ENCODE results near the gene AKR1C4.
"Not testable (repeated sequence)": the region's sequence is repeated elsewhere in the genome, so short reads cannot be mapped to it uniquely, and the experiment has no call there.

The AKR1C4 gene

DNA sequence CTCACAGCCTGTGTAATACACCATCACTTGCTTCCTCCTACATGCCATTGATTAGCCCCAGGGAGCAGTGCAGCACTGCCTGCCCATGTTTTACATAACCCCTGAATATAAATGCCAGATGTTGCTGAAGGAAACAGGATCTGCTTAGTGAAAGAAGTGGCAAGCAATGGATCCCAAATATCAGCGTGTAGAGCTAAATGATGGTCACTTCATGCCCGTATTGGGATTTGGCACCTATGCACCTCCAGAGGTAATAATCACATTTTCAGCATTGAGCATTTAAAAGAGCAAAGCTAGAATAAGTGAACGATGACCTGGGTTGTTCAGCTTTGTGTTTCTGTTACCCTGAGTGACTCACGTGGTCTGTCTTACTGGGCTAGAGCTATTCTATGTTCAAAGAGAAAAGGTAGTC lies at the start of gene AKR1C4:
TSS of gene AKR1C4 (plus strand) at position 136 of the 412 bp plus-strand sequence. CDS start at position 167, 31 bp downstream.
- no peak for DNase-seq

DNA sequence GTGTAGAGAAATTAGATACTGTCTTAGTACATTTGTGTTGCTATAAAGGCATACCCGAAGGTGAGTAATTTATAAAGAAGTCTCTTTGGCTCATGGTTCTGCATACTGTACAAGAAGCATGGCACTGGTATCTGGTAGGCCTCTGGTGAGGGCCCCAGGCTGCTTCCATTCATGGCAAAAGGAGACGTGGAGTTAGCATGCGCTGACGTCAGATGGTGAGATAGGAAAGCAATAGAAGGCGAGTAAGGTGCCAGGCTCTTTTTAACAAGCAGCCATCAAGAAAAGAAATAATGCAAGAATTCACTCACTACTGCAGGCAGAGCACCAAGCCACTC lies 49.8 kb upstream of the AKR1C4 start:
- no peak for DNase-seq

DNA sequence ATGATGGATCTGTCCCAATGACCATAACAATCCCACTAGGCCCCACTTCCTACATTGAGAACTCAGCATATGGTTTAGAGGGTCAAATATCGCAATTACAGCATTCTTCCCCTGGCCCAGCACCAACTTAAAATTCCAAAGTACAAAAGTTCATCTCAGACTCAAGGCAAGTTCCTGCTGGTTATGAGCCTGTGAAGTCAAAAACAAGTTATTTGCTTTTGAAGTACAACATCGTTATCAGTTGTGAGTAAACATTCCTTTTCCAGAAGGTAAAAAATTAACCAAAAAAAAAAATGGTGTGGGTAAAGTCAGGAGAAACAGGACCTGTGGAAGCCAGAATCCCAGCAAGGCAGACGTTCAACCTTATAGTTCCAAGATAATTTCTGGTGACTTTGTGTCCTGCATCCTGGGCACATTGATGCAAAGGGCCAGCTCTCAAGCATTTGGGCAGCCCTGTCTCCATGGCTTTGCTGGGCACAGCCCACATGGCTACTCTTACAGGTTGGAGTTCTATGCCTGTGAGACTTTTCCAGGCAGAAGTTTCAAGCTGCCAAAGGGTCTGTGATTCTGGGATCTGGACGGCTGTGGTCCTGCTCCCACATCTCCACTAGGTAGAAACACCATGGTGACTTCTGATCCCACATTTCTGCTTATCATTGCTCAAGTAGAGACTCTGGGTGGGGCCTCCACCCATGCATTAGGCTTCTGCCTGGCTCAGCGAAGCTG lies 49.2 kb upstream of the AKR1C4 start:
- no peak for DNase-seq

DNA sequence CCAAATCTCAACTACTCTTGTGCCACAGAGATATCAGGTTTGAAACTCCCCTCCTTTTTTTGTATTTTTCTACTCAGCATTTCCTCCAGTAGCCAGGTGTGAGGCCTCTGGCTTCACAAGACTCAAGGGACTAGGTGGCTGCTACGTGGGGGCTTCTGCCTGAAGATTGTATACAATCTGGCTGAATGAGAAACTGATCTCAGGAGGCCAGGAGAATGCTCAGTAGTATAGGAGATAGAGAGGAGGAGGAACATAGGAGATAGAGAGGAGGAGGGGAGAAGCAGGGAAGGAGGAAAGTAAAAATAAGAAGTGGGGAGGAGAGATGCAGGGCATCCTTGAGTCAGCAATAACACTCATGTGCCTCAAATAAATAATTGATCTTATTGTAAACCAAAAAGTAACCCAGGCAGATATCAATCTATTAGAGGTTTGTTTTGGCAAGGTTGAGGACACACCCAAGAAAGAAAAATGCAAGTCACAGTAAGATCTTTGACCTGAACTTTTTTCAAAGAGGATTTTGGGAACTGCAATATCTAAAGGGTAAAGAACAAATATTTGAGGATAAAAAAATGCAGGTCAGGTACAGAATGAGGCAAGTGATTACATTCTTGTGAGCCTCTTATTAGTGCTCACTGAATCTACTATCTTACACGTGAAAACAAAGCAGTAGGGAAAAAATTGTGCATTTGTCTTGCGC lies 48.5 kb upstream of the AKR1C4 start:
- DNase-seq: no peak

DNA sequence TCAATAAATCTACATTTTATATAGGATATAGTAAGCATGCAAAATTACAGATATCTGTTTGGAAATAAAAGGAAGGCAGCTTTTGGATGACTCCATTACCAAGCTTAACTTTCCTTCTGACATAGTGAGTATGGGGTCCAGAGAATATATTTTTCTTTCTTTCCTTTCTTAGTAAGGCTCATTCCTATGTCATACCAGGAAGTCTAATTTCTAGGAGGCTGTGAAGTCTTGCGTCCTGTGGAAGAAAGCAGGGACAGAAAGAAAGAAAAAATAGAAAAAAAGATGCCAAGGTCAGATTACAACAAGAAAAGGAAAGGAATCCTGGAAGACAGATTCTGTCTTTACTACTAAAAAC lies 48.0 kb upstream of the AKR1C4 start:
- DNase-seq: no peak

DNA sequence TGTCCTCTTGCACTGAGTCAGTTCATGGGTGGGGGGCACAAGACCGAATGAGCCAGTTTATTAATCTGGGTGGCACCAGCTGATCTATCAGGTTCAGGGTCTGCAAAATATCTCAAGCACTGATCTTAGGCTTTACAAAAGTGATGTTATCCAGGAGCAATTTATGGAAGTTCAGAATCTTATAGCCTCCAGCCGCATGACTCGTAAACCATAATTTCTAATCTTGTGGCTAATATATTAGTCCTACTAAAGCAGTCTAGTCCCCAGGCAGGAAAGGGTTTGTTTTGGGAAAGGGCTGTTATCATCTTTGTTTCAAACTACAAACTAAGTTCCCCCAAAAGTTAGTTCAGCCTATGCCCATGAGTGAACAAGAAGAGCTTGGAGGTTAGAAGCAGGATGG lies 45.6 kb upstream of the AKR1C4 start:
- DNase-seq: no peak

DNA sequence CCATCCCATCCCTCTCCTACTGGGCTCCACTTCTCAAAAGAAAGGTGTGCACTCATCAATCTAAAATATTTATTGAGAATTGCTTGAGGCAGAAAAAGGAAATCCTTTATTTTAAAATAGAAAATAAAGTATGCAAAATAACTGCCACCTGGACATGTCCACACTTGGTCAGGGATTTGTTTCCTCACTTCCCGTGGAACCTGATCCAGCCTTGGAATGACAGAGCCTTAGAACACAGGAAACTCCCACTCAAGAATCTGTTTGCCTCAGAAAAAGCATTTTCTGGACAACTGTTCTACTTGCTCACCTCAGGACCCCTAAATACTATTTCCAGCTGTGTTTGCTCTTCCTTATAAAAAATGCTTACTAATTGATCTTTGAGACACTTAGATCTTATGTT lies 40.7 kb upstream of the AKR1C4 start:
- DNase-seq: no peak

DNA sequence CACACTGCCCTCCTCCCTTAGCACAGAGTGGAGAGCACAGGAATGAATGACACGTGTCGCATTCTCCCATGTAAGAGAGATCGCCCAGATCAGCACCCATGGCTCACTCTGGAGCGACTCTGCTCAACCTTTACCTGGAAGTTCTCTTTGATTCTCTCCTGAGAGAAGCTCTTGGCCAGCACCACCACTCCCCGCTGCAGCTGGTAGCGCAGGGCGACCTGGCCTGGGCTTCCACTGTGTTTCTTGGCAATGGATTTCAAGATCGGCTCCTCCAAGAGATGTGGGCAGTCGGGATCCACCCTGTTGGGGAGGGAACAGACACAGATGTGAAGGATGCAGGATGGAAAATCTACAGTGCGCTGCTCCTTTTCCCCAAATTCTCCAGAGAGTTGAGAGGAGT lies 39.1 kb upstream of the AKR1C4 start:
- no peak for DNase-seq

DNA sequence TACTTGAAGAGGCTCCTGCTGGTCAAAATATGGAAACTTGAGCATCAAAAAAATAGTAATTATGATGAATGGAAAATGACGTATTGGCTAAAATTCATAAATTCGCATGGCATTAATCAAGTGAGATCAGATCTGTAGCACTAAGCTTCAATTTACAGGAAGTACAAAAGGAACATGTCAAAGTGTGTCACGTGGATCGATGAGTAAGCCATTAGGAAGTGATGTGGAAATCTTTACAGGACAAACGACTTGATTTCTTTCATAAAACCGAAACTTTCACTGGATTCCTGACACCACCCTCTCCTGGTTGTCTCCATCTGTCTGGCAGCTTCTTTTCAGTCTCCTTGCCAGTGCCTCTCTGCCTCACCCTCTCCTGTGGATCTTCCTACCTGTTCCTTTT lies 37.5 kb upstream of the AKR1C4 start:
- DNase-seq: no peak

DNA sequence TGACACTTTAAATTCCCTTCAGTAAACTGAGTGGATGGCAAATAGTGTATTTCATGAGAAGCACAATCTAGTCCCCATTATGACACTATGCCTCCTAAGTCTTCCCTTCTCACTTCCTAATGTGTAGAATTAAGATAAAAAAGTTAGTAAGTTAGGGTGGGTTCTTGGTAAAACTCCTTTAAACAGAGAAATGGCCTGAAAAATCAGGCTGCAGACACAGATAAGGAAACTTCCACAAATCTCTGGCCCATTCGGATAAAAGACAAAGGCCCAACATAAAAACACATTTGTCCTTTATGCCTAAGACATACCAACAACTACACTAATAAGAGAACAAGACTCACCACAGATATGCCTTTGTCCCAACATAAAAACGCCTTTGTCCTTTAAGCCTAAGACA lies 33.1 kb upstream of the AKR1C4 start:
- no peak for DNase-seq

DNA sequence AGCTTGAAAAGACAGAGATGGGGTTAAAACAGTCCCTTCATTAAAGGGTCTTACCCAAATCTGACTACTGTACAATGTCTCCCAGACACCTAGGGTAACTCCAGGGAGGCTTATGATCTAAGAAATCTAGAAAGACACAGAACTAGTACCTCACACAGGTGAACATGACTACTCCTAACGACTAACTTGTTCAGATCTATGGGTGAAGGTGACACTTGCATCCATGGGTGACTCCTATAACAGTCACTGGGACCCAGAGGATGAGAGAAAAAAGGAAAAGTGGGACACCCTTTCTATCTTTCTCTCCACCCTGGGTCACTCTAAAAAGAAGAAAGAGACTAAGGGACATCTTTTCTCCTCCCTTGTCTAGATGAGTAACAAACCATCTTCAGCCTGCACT lies 30.9 kb upstream of the AKR1C4 start:
- no peak for DNase-seq

DNA sequence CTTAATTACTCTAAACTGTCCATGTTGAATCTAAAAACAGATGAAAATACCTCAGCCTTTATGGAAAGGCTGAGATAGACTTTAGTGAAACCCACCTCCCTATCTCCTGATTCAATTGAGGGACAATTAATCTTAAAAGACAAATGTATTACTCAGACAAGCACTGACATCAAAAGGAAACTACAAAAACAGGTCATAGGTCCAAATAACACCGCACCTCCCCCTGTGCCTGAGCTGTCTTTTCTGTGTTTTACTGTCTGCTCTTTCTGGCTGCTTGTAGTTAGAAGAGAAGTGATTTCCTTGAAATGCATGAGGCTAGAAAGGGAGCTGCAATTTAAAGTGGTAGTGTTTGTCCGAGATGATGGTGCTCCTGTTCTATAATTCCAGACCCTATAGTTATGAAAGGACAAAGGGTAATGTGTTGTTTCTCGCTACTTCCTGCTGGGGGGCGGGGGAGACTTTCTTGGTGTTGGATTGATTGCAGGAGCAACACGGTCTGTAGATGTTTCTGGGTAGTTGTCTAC lies 27.7 kb upstream of the AKR1C4 start:
- no peak for DNase-seq

DNA sequence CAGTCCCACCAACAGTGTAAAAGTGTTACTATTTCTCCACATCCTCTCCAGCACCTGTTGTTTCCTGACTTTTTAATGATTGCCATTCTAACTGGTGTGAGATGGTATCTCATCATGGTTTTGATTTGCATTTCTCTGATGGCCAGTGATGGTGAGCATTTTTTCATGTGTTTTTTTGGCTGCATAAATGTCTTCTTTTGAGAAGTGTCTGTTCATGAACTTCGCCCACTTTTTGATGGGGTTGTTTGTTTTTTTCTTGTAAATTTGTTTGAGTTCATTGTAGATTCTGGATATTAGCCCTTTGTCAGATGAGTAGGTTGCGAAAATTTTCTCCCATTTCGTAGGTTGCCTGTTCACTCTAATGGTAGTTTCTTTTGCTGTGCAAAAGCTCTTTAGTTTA lies 21.1 kb upstream of the AKR1C4 start:
- DNase-seq: not testable (repeated sequence)

DNA sequence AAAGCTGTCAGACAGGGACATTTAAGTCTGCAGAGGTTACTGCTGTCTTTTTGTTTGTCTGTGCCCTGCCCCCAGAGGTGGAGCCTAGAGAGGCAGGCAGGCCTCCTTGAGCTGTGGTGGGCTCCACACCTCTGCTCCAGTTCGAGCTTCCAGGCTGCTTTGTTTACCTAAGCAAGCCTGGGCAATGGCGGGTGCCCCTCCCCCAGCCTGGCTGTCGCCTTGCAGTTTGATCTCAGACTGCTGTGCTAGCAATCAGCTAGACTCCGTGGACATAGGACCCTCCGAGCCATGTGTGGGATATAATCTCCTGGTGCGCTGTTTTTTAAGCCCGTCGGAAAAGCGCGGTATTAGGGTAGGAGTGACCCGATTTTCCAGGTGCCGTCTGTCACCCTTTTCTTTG lies 16.1 kb upstream of the AKR1C4 start:
- DNase-seq: not testable (repeated sequence)

DNA sequence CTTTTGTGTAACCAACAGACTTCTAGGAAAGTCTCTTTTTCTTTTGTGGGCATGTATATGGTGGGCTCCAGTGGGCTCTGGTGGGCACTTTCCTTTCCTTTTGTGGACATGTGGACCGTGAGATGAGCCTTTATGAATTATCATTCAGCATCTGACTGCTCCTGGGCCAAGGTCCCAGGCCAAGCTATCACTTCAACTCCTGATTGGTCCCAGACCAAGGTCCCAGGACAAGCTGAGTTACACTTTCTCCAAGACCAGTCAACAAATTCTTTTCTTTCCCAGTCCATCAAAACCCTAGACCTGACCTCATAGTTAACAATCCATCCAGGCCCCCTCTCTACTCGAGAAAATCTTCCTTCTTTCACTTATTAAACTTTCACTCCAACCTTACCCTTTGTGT lies 12.7 kb upstream of the AKR1C4 start:
- DNase-seq: no peak

DNA sequence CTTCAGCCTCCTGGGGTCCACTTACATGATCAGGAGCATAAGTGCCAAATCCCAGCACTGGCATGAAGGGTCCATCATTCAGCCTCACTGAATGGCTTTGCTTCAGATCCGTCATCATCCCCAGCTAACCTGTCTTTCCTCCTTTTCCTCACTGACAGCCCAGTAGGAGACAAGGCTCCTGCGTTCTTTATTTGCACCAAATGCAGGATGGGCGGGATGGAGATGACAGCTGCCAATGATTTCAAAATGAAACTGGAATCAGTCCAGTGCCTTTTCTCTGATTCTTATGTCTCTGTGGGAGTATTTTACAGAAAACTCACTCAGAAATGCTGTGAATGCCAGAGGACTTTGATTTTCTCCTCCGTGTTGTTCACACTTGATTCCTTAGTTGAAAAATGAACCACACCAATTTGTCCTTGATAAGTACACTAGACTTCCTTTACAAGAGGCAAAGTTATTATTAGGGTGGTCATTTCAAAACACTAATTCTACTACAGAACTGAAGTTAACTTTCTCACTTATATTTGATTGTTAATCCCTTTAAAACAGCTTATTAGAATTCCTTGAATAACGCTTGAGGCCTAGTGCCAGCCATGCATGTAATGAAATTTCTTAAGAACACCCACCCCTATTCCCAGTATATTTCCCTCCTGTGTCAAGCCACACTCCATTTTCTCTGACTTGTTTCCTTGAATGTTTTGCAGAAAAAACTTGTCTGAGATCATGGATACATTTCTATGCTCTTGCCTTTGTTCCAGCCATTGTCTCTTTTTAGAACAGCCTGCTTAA lies 11.5 kb upstream of the AKR1C4 start, which contains the start of gene AKR1C8:
TSS of gene AKR1C8 (minus strand) at position 164 of the 789 bp plus-strand sequence. CDS start at position 118, 46 bp downstream.
- DNase-seq: no peak

DNA sequence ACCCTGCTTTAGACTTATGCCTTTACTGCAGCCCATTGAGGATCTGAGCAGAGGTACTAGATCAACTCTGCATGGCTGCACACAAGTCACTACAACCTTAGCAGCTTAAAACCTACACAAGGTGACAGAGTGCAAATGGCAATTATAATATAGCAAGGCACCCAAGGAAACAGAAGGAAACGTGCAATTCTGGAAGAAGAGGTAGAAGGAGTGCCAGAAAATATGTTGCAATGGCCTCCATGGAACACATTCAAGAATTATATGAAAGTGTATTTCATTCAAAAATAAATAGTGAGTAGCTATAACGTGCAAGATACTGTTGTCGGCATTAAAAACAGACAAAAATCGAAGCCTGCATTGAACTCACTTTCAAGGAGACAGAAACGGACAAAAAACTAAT lies 8.8 kb upstream of the AKR1C4 start:
- no peak for DNase-seq

DNA sequence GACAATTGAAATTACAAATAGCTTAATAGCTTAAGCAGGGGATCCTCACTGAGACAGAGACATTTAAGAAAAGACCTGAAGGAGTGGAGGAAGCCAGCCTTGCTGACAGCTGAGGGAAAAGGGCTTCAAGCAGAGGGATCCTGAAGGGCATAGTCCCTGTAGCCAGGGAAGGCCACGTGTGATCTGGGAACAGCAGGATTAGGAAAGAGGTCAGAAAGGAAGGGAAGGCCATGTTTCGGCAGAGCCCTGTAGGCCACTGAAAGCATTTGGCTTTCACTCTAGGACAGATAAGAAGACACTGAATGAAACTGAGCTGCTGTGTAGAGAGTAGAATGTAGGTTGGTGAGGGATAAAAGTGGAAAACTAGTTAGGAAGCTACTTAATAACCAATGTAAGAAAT lies 8.3 kb upstream of the AKR1C4 start:
- DNase-seq: no peak

DNA sequence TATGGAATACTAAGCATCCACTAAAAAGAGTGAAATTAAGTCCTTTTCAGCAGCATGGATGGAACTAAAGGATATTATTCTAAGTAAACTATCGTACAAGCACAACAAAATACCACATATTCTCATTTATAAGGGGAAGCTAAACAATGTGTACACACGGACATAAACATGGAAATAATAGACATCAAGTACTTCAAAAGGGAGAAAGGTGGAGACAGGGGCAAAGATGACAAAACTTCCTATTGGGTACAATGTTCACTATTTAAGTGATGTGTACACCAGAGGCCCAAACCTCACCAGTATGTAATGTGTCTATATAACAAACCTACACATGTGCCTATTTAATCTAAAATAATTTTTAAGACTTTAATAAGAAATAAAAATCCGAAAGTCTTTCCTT lies 2.2 kb upstream of the AKR1C4 start:
- no peak for DNase-seq

DNA sequence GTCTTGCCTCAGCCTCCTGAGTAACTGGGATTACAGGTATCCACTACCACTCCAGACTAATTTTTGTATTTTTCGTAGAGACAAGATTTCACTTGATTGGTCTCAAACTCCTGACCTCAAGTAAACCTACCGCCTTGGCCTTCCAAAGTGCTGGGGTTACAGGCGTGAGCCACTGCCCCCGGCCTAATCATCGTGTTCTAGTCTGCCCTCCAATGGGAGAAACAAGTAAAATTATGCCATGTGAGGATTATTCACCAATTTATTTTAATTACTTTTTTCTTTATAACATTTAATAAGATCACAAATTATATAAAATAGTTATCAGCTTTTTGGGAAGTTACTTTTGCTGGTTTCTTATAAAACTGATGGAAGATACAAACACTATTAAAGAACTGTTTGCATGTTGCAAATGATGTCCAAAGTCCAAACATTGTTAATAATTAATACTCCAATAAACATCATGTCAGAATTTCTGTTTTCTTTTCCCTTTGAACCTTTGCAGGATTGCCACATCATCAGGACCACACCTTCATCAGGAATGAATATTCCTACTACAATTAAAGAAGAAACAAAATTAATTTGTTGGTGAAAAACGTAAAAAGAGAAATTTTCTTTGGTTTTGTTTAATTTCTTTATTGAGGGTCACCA lies 786 bp upstream of the AKR1C4 start:
- no peak for DNase-seq

DNA sequence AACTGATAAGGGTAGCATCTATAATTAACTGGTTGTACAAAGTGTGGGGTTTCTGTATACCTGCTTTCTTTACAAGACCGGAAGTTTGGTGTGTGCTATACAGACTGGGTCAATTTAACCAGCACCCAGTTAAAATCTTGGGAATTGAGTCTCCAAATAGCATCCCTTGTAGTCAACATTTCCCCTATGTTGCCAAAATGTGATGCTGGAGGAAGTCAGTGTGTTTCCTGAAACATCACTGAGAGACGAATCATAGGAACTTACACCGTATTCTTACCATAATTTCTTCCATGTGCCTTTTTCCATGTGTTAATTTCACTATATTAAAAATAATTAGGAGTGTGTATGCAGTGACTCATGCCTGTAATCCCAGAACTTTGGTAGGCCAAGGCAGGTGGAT lies 1.7 kb downstream of the AKR1C4 start:
- no peak for DNase-seq

DNA sequence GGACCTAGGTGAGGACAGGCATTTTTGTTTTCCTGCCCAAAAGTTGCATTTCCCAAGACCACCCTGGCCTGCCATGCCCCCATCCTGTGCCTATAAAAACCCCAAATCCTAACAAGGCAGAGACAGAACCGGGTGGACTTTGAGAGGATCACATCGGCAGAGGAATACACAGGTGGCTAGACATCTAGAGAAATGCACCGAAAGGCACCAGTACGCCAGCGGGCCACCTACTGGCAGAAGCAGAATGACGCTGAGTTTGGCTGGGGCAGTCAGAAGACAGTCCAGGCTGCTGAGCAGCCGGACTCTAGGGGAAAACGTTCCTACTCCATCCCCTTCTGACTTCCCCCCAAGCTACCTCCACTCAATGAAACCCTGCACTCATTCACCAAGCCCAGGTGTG lies 2.8 kb downstream of the AKR1C4 start:
- no peak for DNase-seq

DNA sequence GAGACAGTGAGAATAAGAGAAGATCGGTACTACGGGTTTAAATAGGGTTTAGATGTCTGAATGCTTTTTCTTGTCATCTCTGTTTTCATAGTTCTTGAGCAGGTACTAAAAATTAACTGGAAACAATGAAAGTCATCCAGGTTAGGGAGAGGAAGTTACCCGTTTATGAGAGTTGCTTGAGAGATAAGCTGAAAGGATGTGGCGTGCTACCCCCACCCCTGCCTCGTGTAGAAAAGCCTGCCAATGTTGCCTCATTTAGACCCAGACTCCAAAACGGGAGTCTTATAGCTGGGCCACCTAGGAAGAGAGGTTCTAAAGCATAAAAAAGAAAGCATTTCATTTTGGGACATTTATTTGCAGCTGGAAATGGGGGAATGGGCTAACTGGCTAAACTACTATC lies 10.2 kb downstream of the AKR1C4 start:
- DNase-seq: no peak

Data from activated naive CD4-positive, alpha-beta T cell (primary cell).